Hematopoietic multipotent progenitor cell treated with erythropoietin and hydrocortisone succinate and interleukin-3 and kit ligand, for 4 days (in vitro differentiated cells): ENCODE measurements around the gene PPHLN1.

Source experiments
- DNase-seq: peaks from one replicate; pipeline ENCODE4 v3.0.0-alpha.2; 2015

PPHLN1 gene, protein sequence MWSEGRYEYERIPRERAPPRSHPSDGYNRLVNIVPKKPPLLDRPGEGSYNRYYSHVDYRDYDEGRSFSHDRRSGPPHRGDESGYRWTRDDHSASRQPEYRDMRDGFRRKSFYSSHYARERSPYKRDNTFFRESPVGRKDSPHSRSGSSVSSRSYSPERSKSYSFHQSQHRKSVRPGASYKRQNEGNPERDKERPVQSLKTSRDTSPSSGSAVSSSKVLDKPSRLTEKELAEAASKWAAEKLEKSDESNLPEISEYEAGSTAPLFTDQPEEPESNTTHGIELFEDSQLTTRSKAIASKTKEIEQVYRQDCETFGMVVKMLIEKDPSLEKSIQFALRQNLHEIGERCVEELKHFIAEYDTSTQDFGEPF

DNA sequence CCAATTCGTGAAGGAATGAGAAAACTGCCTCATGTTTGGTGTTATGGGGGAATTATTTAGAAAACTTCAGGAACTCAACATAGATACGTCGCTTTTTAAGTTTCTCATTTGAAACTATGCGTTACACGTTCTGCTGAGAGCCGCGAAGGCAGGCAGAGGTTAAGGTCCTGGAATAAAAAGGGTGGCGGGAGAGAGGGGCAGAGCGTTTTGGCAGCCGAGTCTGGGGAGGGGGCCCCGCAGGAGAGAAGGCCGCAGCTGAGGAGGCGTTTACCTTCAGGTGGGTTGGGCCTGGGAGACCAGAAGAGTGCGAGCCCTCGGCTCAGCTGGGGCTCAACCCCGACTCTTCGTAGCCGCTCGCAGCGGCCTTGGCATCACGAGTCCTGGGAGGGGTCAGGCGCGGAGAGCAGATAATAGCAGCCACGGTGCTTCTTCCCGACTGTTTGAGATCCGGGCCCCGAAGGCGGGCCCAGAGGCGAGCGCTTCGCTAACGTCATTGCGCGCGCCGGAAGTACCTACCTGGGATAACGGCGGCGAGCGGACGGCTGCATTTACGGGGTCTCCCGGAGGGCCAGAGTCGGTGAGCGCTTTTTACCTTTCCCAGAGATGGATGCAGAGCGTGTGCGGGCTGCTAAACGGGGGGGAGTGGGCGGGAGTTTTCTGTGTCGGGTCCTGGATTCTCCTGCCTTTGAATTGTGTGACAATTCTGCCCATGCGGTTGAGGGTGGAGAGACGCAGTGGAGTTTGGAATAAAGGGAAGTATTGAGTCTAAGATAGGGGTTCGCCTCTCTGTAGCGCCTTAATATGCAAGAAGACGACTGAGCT, at the start of gene PPHLN1, which contains the start of gene ZCRB1:
Gene PPHLN1 (plus strand): TSS at position 515 of the 822 bp plus-strand sequence. CDS start 9,736 bp downstream, outside the sequence.
Gene ZCRB1 (minus strand): TSS at position 442 of the 822 bp plus-strand sequence. CDS start 1,992 bp downstream, outside the sequence.
- DNase-seq: peak; percentile 96

DNA sequence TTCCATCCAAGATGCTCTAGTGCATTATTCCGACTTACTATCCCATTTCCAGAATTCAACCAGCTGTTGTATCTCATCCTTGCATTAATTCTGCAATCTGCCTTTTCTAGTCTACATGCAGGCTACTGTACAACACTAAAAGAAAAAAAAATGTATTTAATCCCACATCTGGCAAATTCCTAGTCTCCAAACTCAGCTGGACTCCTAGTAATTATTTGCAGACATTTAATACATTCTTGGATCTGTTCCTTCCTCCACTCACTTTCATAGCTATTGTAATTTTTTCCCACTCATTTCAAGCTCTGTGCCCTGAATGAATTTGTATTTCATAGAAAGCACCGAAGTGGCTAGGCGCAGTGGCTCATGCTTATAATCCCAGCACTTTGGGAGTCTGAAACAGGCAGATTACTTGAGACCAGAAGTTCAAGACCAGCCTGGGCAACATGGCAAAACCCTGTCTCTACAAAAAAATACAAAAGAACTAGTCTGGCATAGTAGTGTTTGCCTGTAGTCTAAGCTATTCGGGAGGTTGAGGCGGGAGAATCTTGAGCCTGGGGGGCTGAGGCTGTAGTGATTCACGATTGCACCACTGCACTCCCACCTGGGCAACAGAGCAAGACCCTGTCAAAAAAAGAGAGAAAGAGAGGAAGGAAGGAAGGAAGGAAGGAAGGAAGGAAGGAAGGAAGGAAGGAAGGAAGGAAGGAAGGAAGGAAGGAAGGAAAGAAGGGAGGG, 48.4 kb upstream of the PPHLN1 start:
- DNase-seq: no peak

DNA sequence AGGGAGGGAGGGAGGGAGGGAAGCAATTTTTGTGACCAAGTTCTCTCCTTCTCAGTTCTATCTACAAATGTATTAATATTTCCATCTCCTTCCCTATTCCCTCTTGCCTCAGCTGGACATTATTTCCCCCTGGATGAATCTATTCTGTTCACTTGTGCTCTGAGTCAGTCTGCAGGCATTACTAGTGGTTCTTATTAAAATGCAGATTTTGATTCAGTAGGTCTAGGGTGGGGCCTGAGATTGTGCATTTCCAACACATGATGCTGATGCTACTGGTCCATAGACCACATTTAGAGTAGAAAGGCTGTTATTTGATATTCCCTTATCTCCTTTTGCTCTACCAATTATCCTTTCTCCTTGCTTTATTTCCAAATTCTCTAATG, 47.8 kb upstream of the PPHLN1 start:
- DNase-seq: no peak

DNA sequence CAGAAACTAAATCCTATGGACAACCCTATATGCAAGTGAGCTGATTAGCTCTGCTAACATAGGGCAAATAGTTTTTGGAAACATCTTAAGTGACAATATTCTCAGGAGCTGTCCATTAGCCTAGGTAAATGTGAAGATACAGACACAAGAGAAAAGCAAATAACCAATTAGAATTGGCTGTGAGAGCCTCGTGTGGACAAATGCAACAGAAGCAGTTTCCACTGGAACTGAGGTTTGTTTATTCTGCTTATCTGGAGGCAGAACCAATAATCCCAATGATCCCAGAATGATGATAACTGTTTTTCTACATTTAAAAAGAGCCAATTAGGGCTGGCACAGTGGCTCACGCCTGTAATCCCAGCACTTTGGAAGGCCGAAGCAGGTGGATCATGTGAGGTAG, 44.7 kb upstream of the PPHLN1 start:
- DNase-seq: no peak

DNA sequence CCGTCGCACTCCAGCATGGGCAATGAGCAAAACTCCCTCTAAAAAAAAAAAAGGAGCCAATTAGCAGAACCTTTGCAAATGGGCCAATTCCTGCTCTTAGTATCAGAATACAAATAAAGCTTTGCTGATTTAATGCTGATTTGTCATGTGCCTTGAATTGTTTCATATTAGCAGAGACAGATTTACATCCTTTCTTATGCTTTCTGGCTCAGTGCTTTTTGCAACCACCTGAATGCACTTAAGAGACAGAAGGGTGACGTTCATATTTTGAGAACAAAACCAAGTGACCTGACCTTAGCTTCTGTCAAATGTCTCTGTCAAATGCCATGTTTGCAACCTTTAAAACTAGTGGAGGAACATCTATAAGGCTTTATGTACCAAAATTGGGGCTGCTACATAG, 44.1 kb upstream of the PPHLN1 start:
- no peak for DNase-seq

DNA sequence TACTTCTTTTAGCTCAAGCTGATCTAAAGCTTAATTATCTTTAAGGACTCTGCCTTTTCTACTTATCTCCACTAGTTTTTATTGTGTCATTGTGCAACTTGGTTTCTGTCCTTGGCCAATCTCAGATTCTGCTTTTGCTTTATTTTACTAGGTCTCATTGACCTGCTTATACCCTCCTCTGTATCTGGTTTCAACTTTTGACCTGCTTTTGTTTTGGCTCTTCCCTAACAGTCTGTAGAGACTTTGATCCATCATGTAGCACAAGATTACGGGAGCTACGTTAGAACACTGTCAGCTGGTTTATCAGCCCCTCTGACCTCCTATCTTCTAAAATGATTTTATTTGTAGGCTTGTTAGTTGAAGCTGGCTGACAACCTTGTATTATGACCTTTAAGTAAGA, 43.7 kb upstream of the PPHLN1 start:
- no peak for DNase-seq

DNA sequence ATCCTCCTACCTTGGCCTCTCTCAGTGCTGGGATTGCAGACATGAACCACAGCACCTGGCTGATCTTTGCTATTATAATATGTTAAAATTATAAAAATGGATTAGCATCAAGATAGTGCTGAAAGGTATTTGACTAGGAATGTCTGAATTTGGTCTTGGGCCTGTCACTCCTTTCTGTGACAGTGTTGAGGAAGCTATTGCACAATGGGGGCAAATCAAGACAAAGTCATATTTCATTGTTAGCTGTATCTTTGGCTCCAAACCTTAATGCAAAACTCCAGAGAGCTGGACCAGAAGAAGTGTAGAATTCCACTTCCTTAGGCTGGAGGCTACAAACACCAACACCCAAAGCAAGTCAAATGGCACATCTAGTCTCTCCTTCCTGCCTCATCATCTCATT, 42.2 kb upstream of the PPHLN1 start:
- DNase-seq: peak; percentile 47

DNA sequence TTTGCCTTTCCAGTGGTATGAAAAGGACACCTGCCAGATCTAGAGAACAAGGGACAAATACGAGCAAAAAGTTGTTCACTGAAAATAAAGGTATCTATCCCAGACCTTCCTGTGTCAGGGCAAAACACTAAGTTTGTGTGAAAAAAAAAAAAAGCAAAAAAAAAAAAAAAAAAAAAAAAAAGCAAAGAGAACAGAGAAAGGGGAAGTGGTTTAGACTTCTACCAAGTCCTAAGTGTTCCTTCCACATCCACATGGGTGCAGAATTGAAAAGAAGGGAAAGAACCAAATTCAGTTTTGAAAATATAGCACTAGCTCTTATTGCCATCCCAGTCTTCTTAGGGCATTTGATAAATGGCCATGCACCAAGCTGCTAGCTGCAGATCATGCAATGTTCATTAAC, 41.8 kb upstream of the PPHLN1 start:
- peak; percentile 74 for DNase-seq

DNA sequence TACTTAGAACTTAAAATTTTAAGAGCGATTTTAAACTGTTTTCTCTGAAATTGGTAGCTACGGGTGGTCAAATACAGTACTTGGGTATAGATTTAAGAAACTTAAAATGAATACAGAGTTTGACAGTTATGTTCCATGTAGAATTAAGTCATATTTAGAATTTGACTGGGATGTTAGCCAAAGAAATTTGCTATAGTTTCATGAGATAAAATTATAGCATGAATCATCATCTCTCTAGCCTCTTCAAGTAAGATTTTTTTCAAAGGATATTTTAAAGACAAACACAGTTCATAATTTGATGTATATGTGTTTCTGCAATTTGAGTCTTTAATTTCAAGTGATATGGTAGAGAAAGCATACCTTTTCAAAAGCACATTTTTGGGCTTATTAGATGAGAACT, 41.1 kb upstream of the PPHLN1 start:
- peak; percentile 39 for DNase-seq

DNA sequence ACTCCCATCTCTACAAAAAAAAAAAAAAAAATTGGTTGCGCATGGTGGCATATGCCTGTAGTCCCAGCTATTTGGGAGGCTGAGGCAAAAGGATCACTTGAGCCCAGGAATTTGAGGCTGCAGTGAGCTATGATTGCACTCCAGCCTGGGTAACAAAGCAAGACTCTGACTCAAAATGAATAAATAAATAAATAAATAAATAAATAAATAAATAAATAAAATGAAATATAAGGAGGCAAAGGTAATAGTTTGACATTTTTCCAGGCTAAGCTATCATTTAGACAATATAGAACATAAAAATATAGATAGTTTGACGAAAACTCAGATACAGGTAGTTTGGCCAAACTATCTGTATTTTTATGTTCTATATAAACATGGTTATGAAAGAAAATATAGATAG, 40.5 kb upstream of the PPHLN1 start:
- no peak for DNase-seq

DNA sequence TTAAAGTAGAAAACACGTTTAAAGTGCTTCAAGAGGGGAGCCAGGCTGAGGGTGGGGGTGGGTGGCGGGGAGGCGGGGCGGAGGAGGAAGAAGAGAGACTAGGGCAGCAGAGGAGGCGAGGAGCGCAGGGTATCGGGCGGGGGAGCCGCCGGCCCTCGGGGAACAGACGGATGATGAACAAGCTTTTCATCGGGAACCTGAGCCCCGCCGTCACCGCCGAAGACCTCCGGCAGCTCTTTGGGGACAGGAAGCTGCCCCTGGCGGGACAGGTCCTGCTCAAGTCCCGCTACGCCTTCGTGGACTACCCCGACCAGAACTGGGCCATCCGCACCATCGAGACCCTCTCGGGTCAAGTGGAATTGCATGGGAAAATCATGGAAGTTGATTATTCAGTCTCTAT, 39.2 kb upstream of the PPHLN1 start:
- DNase-seq: no peak

DNA sequence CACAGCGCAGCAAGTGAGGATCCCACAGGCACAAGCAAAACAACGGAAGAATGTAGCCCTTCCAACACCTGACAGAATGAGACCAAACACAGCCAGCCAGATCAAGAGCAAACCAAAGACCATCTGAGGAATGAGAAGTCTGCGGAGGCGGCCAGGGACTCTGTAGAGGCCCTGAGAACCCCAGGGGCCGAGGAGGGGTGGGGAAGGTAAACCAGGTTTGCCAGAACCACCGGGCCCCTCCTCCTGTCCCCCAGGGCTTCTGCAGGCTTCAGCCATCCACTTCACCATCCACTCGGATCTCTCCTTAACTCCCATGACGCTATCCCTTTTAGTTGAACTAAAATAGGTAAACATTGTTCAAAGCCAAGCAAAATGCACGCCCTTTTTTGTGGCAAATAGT, 37.4 kb upstream of the PPHLN1 start:
- no peak for DNase-seq

DNA sequence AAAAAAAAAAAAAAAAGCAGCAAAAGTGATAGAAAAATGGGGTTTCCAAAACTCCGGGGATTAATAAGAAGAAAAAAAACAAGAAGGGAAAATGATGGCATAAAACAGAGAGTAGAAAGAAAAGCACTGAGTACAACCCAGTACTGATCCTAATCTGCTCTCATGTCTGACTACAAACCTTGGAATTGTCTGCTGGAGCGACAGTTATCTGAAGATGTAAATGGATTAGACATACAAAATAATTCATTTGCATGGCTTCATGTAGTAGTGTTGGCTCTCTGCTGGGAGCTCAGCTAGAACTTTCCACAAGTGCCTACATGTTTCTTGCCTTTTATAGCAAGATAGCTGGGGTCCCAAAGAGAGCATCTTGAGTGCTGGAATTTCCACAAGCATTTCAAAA, 34.3 kb upstream of the PPHLN1 start:
- DNase-seq: no peak

DNA sequence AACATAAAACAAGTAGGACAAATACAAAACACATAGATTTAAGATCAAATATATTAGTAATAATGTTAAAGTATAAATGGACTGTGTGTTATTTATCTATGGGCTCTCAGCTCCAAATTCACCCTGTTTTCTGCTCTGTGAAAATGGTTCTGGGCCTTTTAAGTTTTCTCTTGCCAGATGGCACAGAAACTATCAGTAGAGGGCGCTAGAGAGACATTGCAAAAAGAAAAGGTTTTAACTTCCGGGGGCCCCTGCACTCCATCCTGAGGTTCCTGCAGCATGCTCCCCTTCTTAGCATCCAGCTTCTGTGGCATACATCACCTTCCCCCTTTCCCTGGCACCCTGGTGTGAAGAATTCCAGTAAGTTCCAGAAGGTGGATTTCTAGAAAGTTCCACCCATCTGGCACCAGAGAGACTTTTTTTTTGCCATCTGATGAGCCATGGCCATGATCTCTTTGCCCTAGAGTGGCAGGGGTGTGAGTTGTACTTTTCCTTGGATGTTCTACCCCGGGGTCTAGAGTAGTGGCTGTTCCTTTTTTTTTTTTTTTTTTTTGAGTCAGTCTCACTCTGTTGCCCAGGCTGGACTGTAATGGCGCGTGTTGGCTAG, 29.4 kb upstream of the PPHLN1 start:
- DNase-seq: peak; percentile 77

DNA sequence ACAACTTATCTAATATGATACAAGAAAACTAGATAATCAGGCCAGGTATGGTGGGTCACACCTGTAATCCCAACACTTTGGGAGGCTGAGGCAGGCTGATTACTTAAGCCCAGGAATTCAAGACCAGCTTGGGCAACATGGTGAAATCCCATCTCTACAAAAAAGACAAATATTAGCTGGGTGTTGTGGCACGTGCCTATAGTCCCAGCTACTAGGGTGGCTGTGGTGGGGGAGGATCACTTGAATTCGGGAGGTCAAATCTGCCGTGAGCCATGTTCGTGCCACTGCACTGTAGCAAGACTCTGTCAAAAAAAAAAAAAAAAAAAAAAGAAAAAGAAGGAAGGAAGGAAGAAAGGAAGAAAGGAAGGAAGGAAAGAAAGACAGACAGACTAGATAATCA, 27.1 kb upstream of the PPHLN1 start:
- no peak for DNase-seq

DNA sequence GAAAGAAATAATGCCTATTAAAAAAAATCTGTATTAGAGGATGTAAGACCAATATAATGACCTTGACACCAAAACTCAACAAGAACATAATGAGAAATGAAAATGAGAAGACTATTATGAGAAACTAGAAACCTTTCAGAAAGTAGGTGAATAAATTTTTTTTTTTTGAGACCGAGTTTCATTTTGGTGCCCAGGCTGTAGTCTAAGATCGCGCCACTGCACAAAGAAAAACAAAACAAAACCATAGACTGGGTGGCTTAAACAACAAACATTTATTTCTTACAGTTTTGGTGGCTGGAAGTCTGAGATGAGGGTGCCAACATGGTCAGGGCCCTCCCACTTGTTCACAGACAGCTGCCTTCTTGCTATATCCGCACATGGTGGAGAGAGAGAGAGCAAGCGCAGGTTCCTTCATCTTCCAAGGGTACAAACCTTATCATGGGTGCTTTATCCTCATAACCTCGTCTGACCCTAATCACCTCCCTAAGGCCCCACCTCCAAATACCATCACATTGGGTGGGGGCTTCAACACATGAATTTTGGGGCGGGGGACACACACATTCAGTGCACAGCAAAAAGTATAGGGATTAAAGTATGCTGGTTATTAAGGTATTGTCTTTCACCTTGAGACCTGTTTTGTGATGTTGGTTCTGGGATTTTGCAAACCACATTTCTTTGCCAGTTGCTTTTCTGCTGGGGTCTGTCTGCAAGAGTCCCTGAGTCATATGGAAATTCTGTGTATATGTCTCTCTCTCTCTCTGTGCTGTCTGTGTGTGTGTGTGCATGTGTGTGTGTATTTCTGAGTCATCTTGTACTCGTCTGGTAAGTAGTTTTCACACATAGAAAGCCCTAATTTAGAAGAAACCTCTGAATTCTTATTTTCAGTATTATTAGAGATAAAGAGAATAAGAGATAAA, 26.3 kb upstream of the PPHLN1 start:
- DNase-seq: peak; percentile 26

DNA sequence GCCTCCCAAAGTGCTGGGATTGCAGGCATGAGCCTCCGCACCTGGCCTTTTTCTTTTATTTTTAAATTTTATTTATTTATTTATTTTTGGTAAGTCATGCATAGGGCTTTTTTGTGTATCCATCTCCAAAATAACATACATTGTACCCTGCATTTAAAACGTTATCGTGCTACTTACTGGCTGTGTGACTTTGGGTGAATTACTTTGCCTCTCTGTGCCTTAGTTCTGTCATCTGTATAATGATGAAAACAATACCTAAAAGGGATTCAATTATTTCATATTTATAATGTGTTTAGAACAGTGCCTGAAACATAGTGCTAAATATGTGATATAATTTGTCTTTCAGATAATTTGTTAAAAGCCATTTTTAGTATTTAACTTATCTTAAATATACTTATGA, 19.7 kb upstream of the PPHLN1 start:
- DNase-seq: no peak

DNA sequence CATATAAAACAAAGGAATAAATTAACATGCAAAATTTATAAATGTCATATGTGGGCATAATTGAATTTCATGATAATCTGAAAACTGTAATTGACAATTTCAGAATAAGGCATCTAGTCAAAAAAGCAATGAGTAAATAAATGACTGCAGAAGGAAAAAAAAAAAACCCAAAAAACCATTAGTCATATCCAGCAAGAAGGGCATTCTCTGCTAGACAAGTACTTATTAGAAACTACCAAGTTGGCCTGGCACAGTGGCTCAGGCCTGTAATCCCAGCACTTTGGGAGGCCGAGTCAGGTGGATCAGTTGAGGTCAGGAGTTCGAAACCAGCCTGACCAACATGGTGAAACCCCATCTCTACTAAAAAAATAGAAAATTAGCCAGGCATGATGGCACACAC, 17.6 kb upstream of the PPHLN1 start:
- DNase-seq: no peak

DNA sequence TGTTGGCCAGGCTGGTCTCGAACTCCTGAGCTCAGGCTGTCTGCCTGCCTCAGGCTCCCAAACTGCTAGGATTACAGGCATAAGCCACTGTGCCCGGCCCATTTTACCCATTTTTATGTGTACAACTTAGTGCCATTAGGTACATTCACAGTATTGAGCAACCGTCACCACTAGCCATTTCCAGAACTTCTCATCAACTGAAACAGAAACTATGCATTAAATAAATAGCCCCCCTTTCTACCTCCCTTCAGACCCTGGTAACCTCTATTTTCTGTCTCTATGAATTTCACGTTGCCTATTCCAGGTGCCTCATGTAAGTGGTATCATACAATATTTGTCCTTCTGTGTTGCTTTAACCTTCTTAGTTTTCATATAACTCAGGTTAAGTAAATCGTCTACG, 16.0 kb upstream of the PPHLN1 start:
- no peak for DNase-seq

DNA sequence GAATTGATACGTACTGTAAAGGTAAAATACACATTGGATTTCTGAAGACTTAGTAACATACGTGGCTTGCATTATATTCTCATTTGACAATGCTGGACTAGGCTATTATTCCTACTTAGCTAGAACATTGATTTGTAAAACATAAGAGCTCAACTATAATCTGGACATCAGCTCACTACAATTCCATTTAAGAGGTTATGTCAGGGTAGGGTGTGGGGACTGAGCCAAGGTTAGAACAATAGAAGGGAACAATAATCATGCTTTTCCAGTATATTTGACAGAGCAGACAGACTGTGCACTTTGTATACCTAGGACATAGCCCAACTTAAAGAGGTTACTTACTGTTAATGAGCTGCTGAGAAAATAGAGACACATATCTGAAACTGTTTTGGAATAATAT, 10.9 kb upstream of the PPHLN1 start:
- no peak for DNase-seq

DNA sequence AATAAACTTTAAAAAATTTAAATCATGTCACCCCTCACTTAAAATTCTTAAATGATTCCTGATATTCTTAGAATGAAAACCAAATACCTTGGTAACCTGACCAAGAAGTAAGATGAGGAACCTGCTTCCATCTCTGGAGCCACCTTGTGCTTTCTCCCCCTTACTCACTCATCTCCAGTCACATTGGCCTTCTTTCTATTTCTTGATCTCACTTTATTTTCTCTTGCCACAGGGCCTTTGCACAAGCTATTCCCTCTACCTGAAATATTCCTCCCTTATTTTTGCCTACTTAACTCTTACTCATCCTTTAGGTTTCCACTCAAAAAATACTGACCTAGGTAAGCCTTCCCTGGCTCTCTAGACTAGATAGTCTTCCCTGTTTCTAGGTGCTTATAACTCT, 5.2 kb upstream of the PPHLN1 start:
- DNase-seq: no peak

DNA sequence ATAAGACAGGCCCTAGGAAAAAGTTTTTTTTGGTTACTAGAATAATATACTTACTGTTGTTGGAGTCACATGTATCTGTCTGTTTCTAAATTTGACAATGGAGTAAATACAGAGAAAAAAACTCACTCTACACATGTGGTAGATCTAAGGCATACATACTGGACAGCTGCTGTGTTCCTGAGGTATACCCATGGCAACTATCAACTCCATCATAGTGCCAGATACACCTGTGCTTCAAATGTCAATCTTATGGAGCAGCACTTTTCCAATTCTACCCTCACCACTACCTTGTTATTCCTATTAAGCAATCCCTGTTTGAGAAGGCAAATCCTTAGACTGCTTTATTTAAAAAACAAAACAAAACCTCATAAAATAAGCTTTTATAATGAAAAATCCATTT, 3.4 kb upstream of the PPHLN1 start:
- no peak for DNase-seq
